ENCODE results near the gene CLTB. TPM values are rescaled to one million over a fixed set of nuclear protein-coding genes. Genes with fewer than 3 reads are reported as not detected.

CLTB gene
- total and polyA plus RNA-seq, 10 of the 15 experiments (the other 5 are each of a cell fraction or from before 2014, with no cell fraction given) = 1.6 to 52.8 (median 36.9) TPM

DNA sequence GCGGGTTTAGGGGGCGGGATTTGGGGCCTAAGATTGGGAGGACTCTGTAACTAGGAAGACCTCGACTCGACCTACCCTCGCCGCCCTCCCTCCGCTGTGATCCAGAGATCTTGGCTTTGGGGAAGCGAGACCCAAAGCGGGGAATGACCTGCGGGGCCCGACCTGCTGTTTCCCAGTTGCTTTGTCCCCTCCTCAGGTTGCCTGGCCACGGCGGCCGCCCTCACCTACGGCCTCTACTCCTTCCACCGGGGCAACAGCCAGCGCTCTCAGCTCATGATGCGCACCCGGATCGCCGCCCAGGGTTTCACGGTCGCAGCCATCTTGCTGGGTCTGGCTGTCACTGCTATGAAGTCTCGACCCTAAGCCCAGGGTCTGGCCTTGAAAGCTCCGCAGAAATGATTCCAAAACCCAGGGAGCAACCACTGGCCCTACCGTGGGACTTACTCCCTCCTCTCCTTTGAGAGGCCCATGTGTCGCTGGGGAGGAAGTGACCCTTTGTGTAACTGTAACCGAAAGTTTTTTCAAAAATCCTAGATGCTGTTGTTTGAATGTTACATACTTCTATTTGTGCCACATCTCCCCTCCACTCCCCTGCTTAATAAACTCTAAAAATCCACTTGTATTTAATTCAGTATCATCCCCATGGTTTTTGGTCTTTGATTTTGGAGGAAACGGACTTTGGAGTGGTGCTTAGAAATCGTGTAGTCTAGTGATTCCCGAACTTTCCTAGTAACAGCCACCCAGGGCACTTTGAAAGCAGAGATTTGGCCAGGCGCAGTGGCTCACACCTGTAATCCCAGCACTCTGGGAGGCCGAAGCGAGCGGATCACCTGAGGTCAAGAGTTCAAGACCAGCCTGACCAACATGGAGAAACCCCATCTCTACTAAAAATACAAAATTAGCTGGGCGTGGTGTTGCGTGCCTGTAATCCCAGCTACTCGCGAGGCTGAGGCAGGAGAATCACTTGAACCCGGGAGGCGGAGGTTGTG is 26.9 kb downstream of the CLTB start (continued):
- peak; percentile 82; the same call in 1 of the 2 replicates for TF ChIP-seq NFYB (IDR thresholded peaks at IDR 0.05; ENCODE audit: insufficient read depth, low read depth, low read length)
- TF ChIP-seq, protein P1, sequence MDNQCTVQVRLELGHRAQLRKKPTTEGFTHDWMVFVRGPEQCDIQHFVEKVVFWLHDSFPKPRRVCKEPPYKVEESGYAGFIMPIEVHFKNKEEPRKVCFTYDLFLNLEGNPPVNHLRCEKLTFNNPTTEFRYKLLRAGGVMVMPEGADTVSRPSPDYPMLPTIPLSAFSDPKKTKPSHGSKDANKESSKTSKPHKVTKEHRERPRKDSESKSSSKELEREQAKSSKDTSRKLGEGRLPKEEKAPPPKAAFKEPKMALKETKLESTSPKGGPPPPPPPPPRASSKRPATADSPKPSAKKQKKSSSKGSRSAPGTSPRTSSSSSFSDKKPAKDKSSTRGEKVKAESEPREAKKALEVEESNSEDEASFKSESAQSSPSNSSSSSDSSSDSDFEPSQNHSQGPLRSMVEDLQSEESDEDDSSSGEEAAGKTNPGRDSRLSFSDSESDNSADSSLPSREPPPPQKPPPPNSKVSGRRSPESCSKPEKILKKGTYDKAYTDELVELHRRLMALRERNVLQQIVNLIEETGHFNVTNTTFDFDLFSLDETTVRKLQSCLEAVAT (IDR thresholded peaks at IDR 0.05) = peak; percentile 48
- no peak for TF ChIP-seq SRF (IDR thresholded peaks at IDR 0.05; ENCODE audit: low read depth in 2 of 2, low read length in 2 of 2)
- 0 out of 2 replicates have a peak, but pooled peaks have one; percentile 28 for TF ChIP-seq DPF2 (IDR thresholded peaks at IDR 0.05)
- 0 out of 2 replicates have a peak, but pooled peaks have one; percentile 11 for TF ChIP-seq TCF3 (IDR thresholded peaks at IDR 0.05; ENCODE audit: borderline replicate concordance, insufficient read depth, low read depth, low read length)
- peak; percentile 68; the same call in 1 of the 2 replicates for TF ChIP-seq TAF1 (IDR thresholded peaks at IDR 0.05; ENCODE audit: borderline replicate concordance, low read depth, low read length)
- TF ChIP-seq BACH1 (IDR thresholded peaks at IDR 0.05; ENCODE audit: borderline replicate concordance) = peak; percentile 65; the same call in 1 of the 2 replicates
- TF ChIP-seq POU2F2 (IDR thresholded peaks at IDR 0.05; ENCODE audit: borderline replicate concordance, low read depth, low read length) = peak; percentile 78; the same call in 2 of the 3 replicates
- peak; percentile 84; the same call in 1 of the 2 replicates for TF ChIP-seq NBN (IDR thresholded peaks at IDR 0.05)
- TF ChIP-seq, protein P2, sequence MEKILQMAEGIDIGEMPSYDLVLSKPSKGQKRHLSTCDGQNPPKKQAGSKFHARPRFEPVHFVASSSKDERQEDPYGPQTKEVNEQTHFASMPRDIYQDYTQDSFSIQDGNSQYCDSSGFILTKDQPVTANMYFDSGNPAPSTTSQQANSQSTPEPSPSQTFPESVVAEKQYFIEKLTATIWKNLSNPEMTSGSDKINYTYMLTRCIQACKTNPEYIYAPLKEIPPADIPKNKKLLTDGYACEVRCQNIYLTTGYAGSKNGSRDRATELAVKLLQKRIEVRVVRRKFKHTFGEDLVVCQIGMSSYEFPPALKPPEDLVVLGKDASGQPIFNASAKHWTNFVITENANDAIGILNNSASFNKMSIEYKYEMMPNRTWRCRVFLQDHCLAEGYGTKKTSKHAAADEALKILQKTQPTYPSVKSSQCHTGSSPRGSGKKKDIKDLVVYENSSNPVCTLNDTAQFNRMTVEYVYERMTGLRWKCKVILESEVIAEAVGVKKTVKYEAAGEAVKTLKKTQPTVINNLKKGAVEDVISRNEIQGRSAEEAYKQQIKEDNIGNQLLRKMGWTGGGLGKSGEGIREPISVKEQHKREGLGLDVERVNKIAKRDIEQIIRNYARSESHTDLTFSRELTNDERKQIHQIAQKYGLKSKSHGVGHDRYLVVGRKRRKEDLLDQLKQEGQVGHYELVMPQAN (conservative IDR thresholded peaks at IDR 0.05) = peak; percentile 26
- TF ChIP-seq EED (IDR thresholded peaks at IDR 0.05; ENCODE audit: low read depth) = no peak
- peak; percentile 83 for TF ChIP-seq POLR2A (IDR thresholded peaks at IDR 0.05; ENCODE audit: low read depth, low read length)
- TF ChIP-seq, protein P3, sequence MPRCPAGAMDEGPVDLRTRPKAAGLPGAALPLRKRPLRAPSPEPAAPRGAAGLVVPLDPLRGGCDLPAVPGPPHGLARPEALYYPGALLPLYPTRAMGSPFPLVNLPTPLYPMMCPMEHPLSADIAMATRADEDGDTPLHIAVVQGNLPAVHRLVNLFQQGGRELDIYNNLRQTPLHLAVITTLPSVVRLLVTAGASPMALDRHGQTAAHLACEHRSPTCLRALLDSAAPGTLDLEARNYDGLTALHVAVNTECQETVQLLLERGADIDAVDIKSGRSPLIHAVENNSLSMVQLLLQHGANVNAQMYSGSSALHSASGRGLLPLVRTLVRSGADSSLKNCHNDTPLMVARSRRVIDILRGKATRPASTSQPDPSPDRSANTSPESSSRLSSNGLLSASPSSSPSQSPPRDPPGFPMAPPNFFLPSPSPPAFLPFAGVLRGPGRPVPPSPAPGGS (IDR thresholded peaks at IDR 0.05; ENCODE audit: borderline replicate concordance, insufficient read depth, low read depth, low read length, poor library complexity, severe bottlenecking) = peak; percentile 54
- TF ChIP-seq POLR2AphosphoS5 (IDR thresholded peaks at IDR 0.05; ENCODE audit: low read length) = peak; percentile 81
- peak; percentile 54; the same call in 1 of the 2 replicates for TF ChIP-seq SMAD5 (IDR thresholded peaks at IDR 0.05; ENCODE audit: low read depth)

Measured in GM12878 (cell line).